ENCODE measurements around the gene MX2. TPM values are rescaled to one million over a fixed set of nuclear protein-coding genes. Genes with fewer than 3 reads are reported as not detected.

MX2 gene
- total and polyA plus RNA-seq, 7 experiments from 2014 or later, result 46.7 to 116 (median 99.8) TPM

GRCh38 chr21:41387824-41388223 lies 26.0 kb downstream of the MX2 start:
- Mint-ChIP-seq H3K27ac (peak overlapping the region in 3 of 9 donors; percentile 1 to 78 (median 68)), H3K9me3 (no peaks in the 10 kb centered on the region), H3K4me3 (no peak overlapping the region), H3K36me3 (peaks cover 27 to 58% (median 35%) of the 10 kb centered on the region in 5 donors), H3K4me1 (peaks cover 0 to 20% (median 3%) of the 10 kb centered on the region in 7 donors), H3K27me3 (no peaks in the 10 kb centered on the region)
- Histone ChIP-seq H3K27me3 (ENCODE audit: control insufficient read depth in 2 of 2, insufficient read depth in 2 of 2, low read length in 2 of 2) (no peaks in the 10 kb centered on the region), H3K36me3 (ENCODE audit: control insufficient read depth in 2 of 3, insufficient read depth in 3 of 3, low read length in 3 of 3) (peaks cover 7 to 78% (median 12%) of the 10 kb centered on the region in 3 experiments), H3K9me3 (ENCODE audit: control insufficient read depth in 2 of 3, low read length in 3 of 3) (no peaks in the 10 kb centered on the region), H3K27ac (ENCODE audit: low read depth, low read length) (no peak overlapping the region), H3K4me3 (ENCODE audit: low read length) (no peak overlapping the region), H3K4me1 (ENCODE audit: control insufficient read depth in 2 of 2, insufficient read depth in 2 of 2, low read length in 2 of 2) (no peaks in the 10 kb centered on the region)
- ATAC-seq, result no peak
- ChIA-PET POLR2A (no interaction called here), CTCF (no interaction called here)
- intact Hi-C loops (cut with micrococcal nuclease), result no loop called here
- no peak for DNase-seq

GRCh38 chr21:41388259-41388658 lies 26.4 kb downstream of the MX2 start:
- ATAC-seq (no peak), DNase-seq (no peak)
- H3K27ac ChIP-seq (ENCODE audit: low read depth, low read length), result no peak overlapping the region
- Mint-ChIP-seq H3K27ac (peak overlapping the region in 3 of 9 donors; percentile 67 to 78 (median 77)), H3K4me3 (no peak overlapping the region), H3K9me3 (no peaks in the 10 kb centered on the region), H3K27me3 (no peaks in the 10 kb centered on the region), H3K4me1 (peaks cover 0 to 20% (median 3%) of the 10 kb centered on the region in 7 donors), H3K36me3 (peaks cover 28 to 59% (median 35%) of the 10 kb centered on the region in 5 donors)
- no peak overlapping the region for H3K4me3 ChIP-seq (ENCODE audit: low read length)
- CTCF ChIA-PET, result interaction anchor here (1.1 kb wide), 1 partner anchor 105 kb away, joined by 4 read pairs; no protein-coding TSS in a partner anchor
- no peaks in the 10 kb centered on the region for H3K4me1 ChIP-seq (ENCODE audit: control insufficient read depth in 2 of 2, insufficient read depth in 2 of 2, low read length in 2 of 2)
- H3K27me3 ChIP-seq (ENCODE audit: control insufficient read depth in 2 of 2, insufficient read depth in 2 of 2, low read length in 2 of 2), result no peaks in the 10 kb centered on the region
- no peaks in the 10 kb centered on the region for H3K9me3 ChIP-seq (ENCODE audit: control insufficient read depth in 2 of 3, low read length in 3 of 3)
- peaks cover 4 to 76% (median 12%) of the 10 kb centered on the region in 3 experiments for H3K36me3 ChIP-seq (ENCODE audit: control insufficient read depth in 2 of 3, insufficient read depth in 3 of 3, low read length in 3 of 3)
- POLR2A ChIA-PET, result no interaction called here
- intact Hi-C loops (cut with micrococcal nuclease), result no loop called here

GRCh38 chr21:41390043-41390639 lies 28.3 kb downstream of the MX2 start:
- intact Hi-C loops (cut with micrococcal nuclease), result no loop called here
- ATAC-seq, result no peak
- Histone ChIP-seq H3K4me3 (ENCODE audit: low read length) (no peak overlapping the region), H3K27ac (ENCODE audit: low read depth, low read length) (no peak overlapping the region), H3K9me3 (ENCODE audit: control insufficient read depth in 2 of 3, low read length in 3 of 3) (no peaks in the 10 kb centered on the region), H3K4me1 (ENCODE audit: control insufficient read depth in 2 of 2, insufficient read depth in 2 of 2, low read length in 2 of 2) (no peaks in the 10 kb centered on the region), H3K36me3 (ENCODE audit: control insufficient read depth in 2 of 3, insufficient read depth in 3 of 3, low read length in 3 of 3) (peaks cover 9 to 75% (median 12%) of the 10 kb centered on the region in 3 experiments), H3K27me3 (ENCODE audit: control insufficient read depth in 2 of 2, insufficient read depth in 2 of 2, low read length in 2 of 2) (no peaks in the 10 kb centered on the region)
- H3K4me3 Mint-ChIP-seq, result no peak overlapping the region
- peaks cover 39 to 64% (median 47%) of the 10 kb centered on the region in 5 donors for H3K36me3 Mint-ChIP-seq
- POLR2A ChIA-PET, result no interaction called here
- H3K9me3 Mint-ChIP-seq, result no peaks in the 10 kb centered on the region
- CTCF ChIA-PET, result no interaction called here
- H3K27me3 Mint-ChIP-seq, result no peaks in the 10 kb centered on the region
- H3K27ac Mint-ChIP-seq, result peak overlapping the region in 3 of 9 donors; percentile 14 to 51 (median 47)
- no peak for DNase-seq
- H3K4me1 Mint-ChIP-seq, result peaks cover 0 to 25% (median 5%) of the 10 kb centered on the region in 7 donors

- no peaks in the 10 kb centered on the region for H3K9me3 ChIP-seq (ENCODE audit: control insufficient read depth in 2 of 3, low read length in 3 of 3)
- H3K27ac ChIP-seq (ENCODE audit: low read depth, low read length), result no peak overlapping the region
- peaks cover 0 to 10% (median 0%) of the 10 kb centered on the region in 7 donors for H3K4me1 Mint-ChIP-seq
- peak overlapping the region in 6 of 9 donors; percentile 3 to 67 (median 40) for H3K27ac Mint-ChIP-seq
- intact Hi-C loops (cut with micrococcal nuclease), result no loop called here
- H3K27me3 ChIP-seq (ENCODE audit: control insufficient read depth in 2 of 2, insufficient read depth in 2 of 2, low read length in 2 of 2), result no peaks in the 10 kb centered on the region
- H3K27me3 Mint-ChIP-seq, result no peaks in the 10 kb centered on the region
- ATAC-seq (no peak), DNase-seq (no peak)
- H3K36me3 Mint-ChIP-seq, result peaks cover 19 to 72% (median 47%) of the 10 kb centered on the region in 5 donors
- H3K9me3 Mint-ChIP-seq, result no peaks in the 10 kb centered on the region
- peaks cover 19 to 83% (median 30%) of the 10 kb centered on the region in 3 experiments for H3K36me3 ChIP-seq (ENCODE audit: control insufficient read depth in 2 of 3, insufficient read depth in 3 of 3, low read length in 3 of 3)
- H3K4me3 Mint-ChIP-seq, result no peak overlapping the region
- H3K4me3 ChIP-seq (ENCODE audit: low read length), result no peak overlapping the region
- no peaks in the 10 kb centered on the region for H3K4me1 ChIP-seq (ENCODE audit: control insufficient read depth in 2 of 2, insufficient read depth in 2 of 2, low read length in 2 of 2)
- CTCF ChIA-PET, result no interaction called here
- POLR2A ChIA-PET, result no interaction called here
Observed at GRCh38 chr21:41393876-41394465, 32.1 kb downstream of the MX2 start.

GRCh38 chr21:41396558-41397075 lies 34.8 kb downstream of the MX2 start:
- Mint-ChIP-seq H3K36me3 (peaks cover 21 to 88% (median 58%) of the 10 kb centered on the region in 5 donors), H3K27me3 (no peaks in the 10 kb centered on the region), H3K4me1 (peaks cover 0 to 10% (median 0%) of the 10 kb centered on the region in 7 donors), H3K4me3 (no peak overlapping the region), H3K9me3 (no peaks in the 10 kb centered on the region), H3K27ac (peak overlapping the region in 3 of 9 donors; percentile 6 to 44 (median 28))
- H3K36me3 ChIP-seq (ENCODE audit: control insufficient read depth in 2 of 3, insufficient read depth in 3 of 3, low read length in 3 of 3), result peaks cover 7 to 83% (median 32%) of the 10 kb centered on the region in 3 experiments
- no peak overlapping the region for H3K4me3 ChIP-seq (ENCODE audit: low read length)
- intact Hi-C loops (cut with micrococcal nuclease), result no loop called here
- peak; percentile 71 for ATAC-seq
- H3K27ac ChIP-seq (ENCODE audit: low read depth, low read length), result no peak overlapping the region
- no peaks in the 10 kb centered on the region for H3K4me1 ChIP-seq (ENCODE audit: control insufficient read depth in 2 of 2, insufficient read depth in 2 of 2, low read length in 2 of 2)
- POLR2A ChIA-PET, result interaction anchor here (0.8 kb wide), 1 partner anchor 39 kb away, joined by 3 read pairs; no protein-coding TSS in a partner anchor
- no peaks in the 10 kb centered on the region for H3K27me3 ChIP-seq (ENCODE audit: control insufficient read depth in 2 of 2, insufficient read depth in 2 of 2, low read length in 2 of 2)
- DNase-seq, result no peak
- CTCF ChIA-PET, result no interaction called here
- no peaks in the 10 kb centered on the region for H3K9me3 ChIP-seq (ENCODE audit: control insufficient read depth in 2 of 3, low read length in 3 of 3)

- Histone ChIP-seq H3K4me1 (ENCODE audit: control insufficient read depth in 2 of 2, insufficient read depth in 2 of 2, low read length in 2 of 2) (no peaks in the 10 kb centered on the region), H3K36me3 (ENCODE audit: control insufficient read depth in 2 of 3, insufficient read depth in 3 of 3, low read length in 3 of 3) (peaks cover 7 to 85% (median 34%) of the 10 kb centered on the region in 3 experiments), H3K27me3 (ENCODE audit: control insufficient read depth in 2 of 2, insufficient read depth in 2 of 2, low read length in 2 of 2) (no peaks in the 10 kb centered on the region), H3K4me3 (ENCODE audit: low read length) (no peak overlapping the region), H3K9me3 (ENCODE audit: control insufficient read depth in 2 of 3, low read length in 3 of 3) (no peaks in the 10 kb centered on the region), H3K27ac (ENCODE audit: low read depth, low read length) (no peak overlapping the region)
- no peak for ATAC-seq
- ChIA-PET POLR2A (no interaction called here), CTCF (no interaction called here)
- intact Hi-C loops (cut with micrococcal nuclease), result no loop called here
- Mint-ChIP-seq H3K27me3 (no peaks in the 10 kb centered on the region), H3K36me3 (peaks cover 18 to 88% (median 58%) of the 10 kb centered on the region in 5 donors), H3K4me3 (no peak overlapping the region), H3K27ac (peak overlapping the region in 3 of 9 donors; percentile 17 to 75 (median 17)), H3K4me1 (peaks cover 0 to 10% (median 0%) of the 10 kb centered on the region in 7 donors), H3K9me3 (no peaks in the 10 kb centered on the region)
- DNase-seq, result no peak
Observed at GRCh38 chr21:41397471-41397891, 35.7 kb downstream of the MX2 start.

Data from naive thymus-derived CD4-positive, alpha-beta T cell (primary cell).